K562 (cell line): ENCODE measurements around the gene PDE4DIP. TPM values are rescaled to one million over a fixed set of nuclear protein-coding genes. Genes with fewer than 3 reads are reported as not detected.
A peak's percentile ranks its signal among the peaks of the same experiment; 100 is the strongest.
"Not testable (repeated sequence)": the region's sequence is repeated elsewhere in the genome, so short reads cannot be mapped to it uniquely, and the experiment has no call there.

ENCODE experiments used
- ATAC-seq: fragments of 200-7000 bp; cut with Tn5 transposase; 3 replicates; pipeline ENCODE4 v1.9.1; 2020; ENCODE audit warnings: moderate library complexity
- BruUV-seq: library from RNA; stranded (reverse); fragments of 400-500 nt; replicated peaks from 2 replicates; lab custom pipeline; 2021; lab: Mats Ljungman, UMichigan
- CTCF ChIA-PET: fragments of 300-600 bp; formaldehyde crosslinking; extraction: SDS; loops from one replicate; lab custom pipeline; 2021; ENCODE audit warnings: low intra/inter-chr PET ratio; lab: Yijun Ruan, JAX
- POLR2A ChIA-PET: fragments of 300-600, 350-650 bp; sonication (Branson Sonifier 250); formaldehyde crosslinking; extraction: SDS; loops from one replicate; lab custom pipeline; 2021; ENCODE audit warnings: antibody characterized with exemption, inconsistent platforms; lab: Yijun Ruan, JAX
- DNase-seq, 4 experiments: peaks; one replicate each; pipeline versions ENCODE4 v3.0.0 to v3.0.0-alpha.2; 2011 to 2018; ENCODE audit warnings: low spot score in 3 of 4, mixed read lengths in 3 of 4; ENCODE audit errors: extremely low read depth in 1 of 4
- FAIRE-seq: peaks from 2 replicates; lab custom pipeline; 2011; peaks lifted over from hg19 to GRCh38; lab: Jason Lieb, UNC
- H2AFZ ChIP-seq: 2 replicates; pipeline ENCODE4 v1.6.0; 2011; ENCODE audit warnings: low read depth, low read length, control low read depth, inconsistent platforms
- H3K27ac ChIP-seq: fragments of 200-600 bp; 3 replicates; pipeline ENCODE4 v1.8.0; 2011; ENCODE audit warnings: low read depth, mild to moderate bottlenecking, control low read depth, inconsistent platforms, low read length, moderate library complexity, mixed read lengths; ENCODE audit errors: extremely low read depth
- H3K27me3 ChIP-seq, 2 experiments: fragments of 300-600 bp in 1 of 2; 2 replicates in 1 of 2; 3 replicates in 1 of 2; pipeline versions ENCODE4 v1.6.0 to v1.8.0; 2011; ENCODE audit warnings: inconsistent platforms in 2 of 2, low read length in 2 of 2, mild to moderate bottlenecking in 1 of 2, mixed read lengths in 1 of 2, moderate library complexity in 1 of 2; ENCODE audit not compliant: control insufficient read depth in 2 of 2, insufficient read depth in 2 of 2
- H3K36me3 ChIP-seq: fragments of 300-600 bp; 3 replicates; pipeline ENCODE4 v1.8.0; 2011; ENCODE audit warnings: mild to moderate bottlenecking, low read length, inconsistent platforms; ENCODE audit not compliant: control insufficient read depth, insufficient read depth
- H3K4me1 ChIP-seq, 2 experiments: fragments of 200-600 bp in 1 of 2; replicated peaks in 1 of 2; 2 replicates in 1 of 2; 3 replicates in 1 of 2; pipeline versions ENCODE4 v1.5.1 to v1.8.0; 2011; ENCODE audit warnings: inconsistent platforms in 2 of 2, low read length in 2 of 2, mild to moderate bottlenecking in 1 of 2, mixed read lengths in 1 of 2, moderate library complexity in 1 of 2; ENCODE audit not compliant: control insufficient read depth in 2 of 2, insufficient read depth in 2 of 2
- H3K4me2 ChIP-seq: 2 replicates; pipeline ENCODE4 v1.6.1; 2011; ENCODE audit warnings: low read length, control low read depth, inconsistent platforms, mixed read lengths; ENCODE audit not compliant: insufficient read depth
- H3K4me3 ChIP-seq: fragments of 200-600 bp; sonication (generic), shearing (Covaris generic); 2 replicates; pipeline ENCODE4 v1.5.1; 2016; ENCODE audit warnings: control low read depth, inconsistent platforms
- H3K79me2 ChIP-seq: fragments of 200-600 bp; 3 replicates; pipeline ENCODE4 v1.8.0; 2011; ENCODE audit warnings: low read length, inconsistent platforms; ENCODE audit not compliant: control insufficient read depth, insufficient read depth
- H3K9ac ChIP-seq, 2 experiments: 2 replicates each; pipeline versions ENCODE4 v1.6.0 to v1.6.1; 2011; ENCODE audit warnings: low read depth in 2 of 2, low read length in 2 of 2, control low read depth in 1 of 2, inconsistent platforms in 1 of 2, mild to moderate bottlenecking in 1 of 2, mixed read lengths in 1 of 2; ENCODE audit not compliant: insufficient read depth in 1 of 2
- H3K9me1 ChIP-seq: one replicate; pipeline ENCODE4 v1.6.0; 2011; ENCODE audit warnings: inconsistent platforms, mild to moderate bottlenecking, low read length, moderate library complexity; ENCODE audit not compliant: control insufficient read depth, insufficient read depth
- H3K9me3 ChIP-seq: replicated peaks from 2 replicates; pipeline ENCODE4 v1.5.1; 2011; ENCODE audit warnings: low read depth, low read length, inconsistent platforms; ENCODE audit not compliant: control insufficient read depth, insufficient read depth
- H4K20me1 ChIP-seq: replicated peaks from 2 replicates; pipeline ENCODE4 v1.6.1; 2011; ENCODE audit warnings: low read length, inconsistent platforms, mixed read lengths; ENCODE audit not compliant: control insufficient read depth, insufficient read depth
- WGBS: fragments of 100-300 bp; shearing (Covaris generic); methylation state at CpG from one replicate; pipeline ENCODE4 v1.1.6; 2016; ENCODE audit warnings: low coverage, mixed read lengths; ENCODE audit not compliant: insufficient coverage; ENCODE audit errors: missing lambda C conversion rate; 5-methylcytosine and 5-hydroxymethylcytosine counted together
- in situ Hi-C: fragments of 300-500 bp; cut with MboI; formaldehyde crosslinking; loops from 4 replicates; pipeline ENCODE4 v1.15.0; 2018; ENCODE audit warnings: inconsistent platforms, mixed read lengths
- intact Hi-C: fragments of 100-400 bp; cut with micrococcal nuclease; formaldehyde crosslinking; loops from 2 replicates; pipeline ENCODE4 v1.14.2; 2022
- polyA plus RNA-seq, 8 experiments: library from polyadenylated mRNA; depleted of rRNA in 4 of 8; stranded (reverse) in 5 of 8; unstranded in 3 of 8; fragments of >200 nt; fragmentation: Nextera tagmentation in 2 of 8; fragmentation: Illumina TruSeq in 1 of 8; extraction: Ambion mirVana in 2 of 8; extraction: Trizol in 1 of 8; gene quantifications; 2 replicates each; pipeline versions ENCODE4 v1.2.1 to v1.2.3, GENCODE V29; 2011 to 2014; ENCODE audit warnings: inconsistent platforms in 1 of 8, missing spikeins in 1 of 8
- total RNA-seq, 7 experiments: library from RNA; depleted of rRNA in 6 of 7; stranded (reverse); fragments of >200 nt in 6 of 7; fragmentation: Illumina TruSeq in 2 of 7; extraction: Trizol in 2 of 7; gene quantifications; 2 replicates each; pipeline versions ENCODE4 v1.2.1 to v1.2.3, GENCODE V29; 2011 to 2021; ENCODE audit warnings: low replicate concordance in 1 of 7

The PDE4DIP gene
- total and polyA plus RNA-seq, 9 of the 15 experiments (the other 6 are each of a cell fraction or from before 2014, with no cell fraction given), result 148 to 355 (median 260) TPM

DNA sequence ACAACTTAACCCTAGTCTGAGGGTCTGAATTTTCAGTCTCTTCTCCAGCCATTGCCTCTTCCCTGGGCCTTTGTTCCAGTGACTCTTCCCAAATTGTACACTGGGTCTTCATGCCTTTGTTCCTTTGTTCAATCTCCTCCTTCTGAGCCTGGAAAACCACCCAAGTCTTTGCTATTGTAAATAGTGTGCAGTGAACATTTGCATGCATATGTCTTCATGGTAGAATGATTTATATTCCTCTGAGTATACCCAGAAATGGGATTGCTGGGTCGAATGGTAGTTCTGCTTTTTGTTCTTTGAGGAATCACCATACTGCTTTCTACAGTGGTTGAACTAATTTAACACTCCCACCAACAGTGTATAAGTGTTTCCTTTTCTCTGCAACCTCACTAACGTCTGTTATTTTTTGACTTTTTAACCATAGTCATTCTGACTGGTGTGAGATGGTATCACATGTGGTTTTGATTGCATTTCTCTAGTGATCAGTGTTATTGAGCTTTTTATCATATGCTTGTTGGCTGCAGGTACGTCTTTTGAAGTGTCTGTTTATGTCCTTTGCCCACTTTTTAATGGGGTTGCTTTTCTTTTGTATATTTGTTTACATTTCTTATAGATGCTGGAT, 91.3 kb downstream of the PDE4DIP start:
- H3K27ac ChIP-seq, H2AFZ ChIP-seq, H3K4me1 ChIP-seq, CTCF ChIA-PET, H3K27me3 ChIP-seq, DNase-seq, H3K79me2 ChIP-seq, H4K20me1 ChIP-seq, intact Hi-C loops, H3K9ac ChIP-seq, POLR2A ChIA-PET, H3K4me2 ChIP-seq, FAIRE-seq, H3K9me1 ChIP-seq, H3K4me3 ChIP-seq, H3K9me3 ChIP-seq, in situ Hi-C loops, BruUV-seq, ATAC-seq: not testable (repeated sequence)
- no CpG with 5 or more reads among the region's 3 CpGs for WGBS
- peaks cover 12% of the 10 kb centered on the region; the same call in 2 of the 3 replicates for H3K36me3 ChIP-seq

DNA sequence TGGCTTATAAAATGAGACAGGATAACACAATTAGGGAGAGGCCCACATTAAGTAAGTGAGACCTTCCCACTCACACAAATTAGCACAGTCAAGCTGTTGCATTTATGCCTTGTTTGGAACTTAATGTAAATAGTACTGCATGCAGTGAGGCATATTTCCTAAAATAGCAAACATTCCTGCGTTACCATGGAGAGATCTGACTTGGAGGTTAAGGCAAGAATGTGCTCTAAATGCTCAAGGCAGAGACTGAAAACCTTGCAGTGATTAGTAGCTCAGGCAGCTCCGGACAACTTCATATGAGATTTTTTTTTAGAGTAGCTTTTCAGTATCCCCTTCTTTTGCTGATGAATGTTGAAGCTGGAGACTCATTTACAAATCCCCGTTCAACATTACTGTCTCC, 98.7 kb downstream of the PDE4DIP start:
- FAIRE-seq, BruUV-seq, H4K20me1 ChIP-seq, POLR2A ChIA-PET, H3K36me3 ChIP-seq, H3K9me1 ChIP-seq, DNase-seq, ATAC-seq, H3K4me2 ChIP-seq, CTCF ChIA-PET, H3K4me3 ChIP-seq, H3K9me3 ChIP-seq, H3K9ac ChIP-seq, H3K4me1 ChIP-seq, in situ Hi-C loops, H3K27me3 ChIP-seq, H3K27ac ChIP-seq, H2AFZ ChIP-seq, intact Hi-C loops, H3K79me2 ChIP-seq: not testable (repeated sequence)
- WGBS, result no CpG with 5 or more reads among the region's 3 CpGs

DNA sequence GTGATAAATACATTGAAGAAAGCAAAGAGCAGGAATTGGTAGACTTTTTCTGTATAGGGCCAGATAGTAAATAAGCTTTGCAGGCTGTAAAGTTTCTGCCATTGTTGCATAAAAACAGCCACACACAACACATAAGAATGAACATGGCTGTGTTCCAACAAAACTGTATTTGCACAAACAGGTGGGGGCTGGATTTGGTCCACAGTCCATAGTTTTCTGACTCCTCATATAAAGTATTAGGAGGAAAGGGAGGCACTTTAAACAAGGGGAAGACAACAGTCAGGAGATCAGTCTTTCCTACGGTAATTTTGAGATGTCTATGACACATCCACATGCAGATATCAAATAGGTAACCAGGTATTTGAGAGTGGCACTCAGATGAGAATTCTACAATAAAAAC, 100.9 kb downstream of the PDE4DIP start:
- H3K9me3 ChIP-seq, H4K20me1 ChIP-seq, H3K27me3 ChIP-seq, H3K79me2 ChIP-seq, H3K4me2 ChIP-seq, H3K4me3 ChIP-seq, H2AFZ ChIP-seq, in situ Hi-C loops, CTCF ChIA-PET, H3K36me3 ChIP-seq, POLR2A ChIA-PET, ATAC-seq, intact Hi-C loops, H3K4me1 ChIP-seq, H3K27ac ChIP-seq, DNase-seq, H3K9me1 ChIP-seq, FAIRE-seq, H3K9ac ChIP-seq: not testable (repeated sequence)
- no CpG with 5 or more reads among the region's 1 CpG for WGBS
- TSS peak; percentile 11 for BruUV-seq

DNA sequence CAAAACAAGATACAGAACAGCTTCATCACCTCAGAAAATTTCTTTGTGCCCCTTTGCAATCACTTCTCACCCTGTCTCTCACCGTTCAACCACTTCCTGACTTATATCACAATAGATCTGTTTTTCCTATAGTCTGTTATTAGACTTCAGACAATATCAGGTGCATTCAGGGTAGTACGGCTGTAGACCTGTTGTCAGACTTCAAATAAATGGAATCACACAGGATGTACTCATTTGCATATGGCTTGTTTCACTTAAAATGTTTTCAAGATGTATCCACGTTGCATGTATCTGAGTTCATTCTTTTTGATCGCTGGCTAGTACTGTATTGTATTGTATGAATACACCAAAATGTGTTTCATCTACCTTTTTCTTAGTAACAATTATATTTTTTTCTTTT, 104.5 kb downstream of the PDE4DIP start:
- H3K27ac ChIP-seq, DNase-seq, H3K9ac ChIP-seq, intact Hi-C loops, BruUV-seq, H4K20me1 ChIP-seq, H3K4me3 ChIP-seq, H3K27me3 ChIP-seq, ATAC-seq, H3K36me3 ChIP-seq, H3K79me2 ChIP-seq, in situ Hi-C loops, H3K9me1 ChIP-seq, CTCF ChIA-PET, H3K9me3 ChIP-seq, FAIRE-seq, POLR2A ChIA-PET, H2AFZ ChIP-seq, H3K4me1 ChIP-seq, H3K4me2 ChIP-seq: not testable (repeated sequence)
- 96% methylated on average over 4 of the region's 4 CpGs for WGBS
